ENCODE results near the gene SLC19A1.

- no peak for TF ChIP-seq CTCF (IDR thresholded peaks at IDR 0.05; ENCODE audit: borderline replicate concordance, extremely low read depth, low read length, poor library complexity, severe bottlenecking)
- TF ChIP-seq EZH2 (IDR thresholded peaks at IDR 0.05; ENCODE audit: borderline replicate concordance, low read depth, low read length, severe bottlenecking): no peak
These were observed 37.9 kb upstream of the SLC19A1 start for GRCh38 chr21:45580181-45580575.
